HG02759 (cell line): ENCODE data around the gene NBEA.
"Not testable (repeated sequence)": the region's sequence is repeated elsewhere in the genome, so short reads cannot be mapped to it uniquely, and the experiment has no call there.

ENCODE experiments used
- ATAC-seq: cut with Tn5 transposase; IDR thresholded peaks from one replicate; pipeline ENCODE4 v1.9.1; 2021; ENCODE audit warnings: mild to moderate bottlenecking, moderate library complexity; ENCODE audit not compliant: unreplicated experiment

NBEA gene, protein sequence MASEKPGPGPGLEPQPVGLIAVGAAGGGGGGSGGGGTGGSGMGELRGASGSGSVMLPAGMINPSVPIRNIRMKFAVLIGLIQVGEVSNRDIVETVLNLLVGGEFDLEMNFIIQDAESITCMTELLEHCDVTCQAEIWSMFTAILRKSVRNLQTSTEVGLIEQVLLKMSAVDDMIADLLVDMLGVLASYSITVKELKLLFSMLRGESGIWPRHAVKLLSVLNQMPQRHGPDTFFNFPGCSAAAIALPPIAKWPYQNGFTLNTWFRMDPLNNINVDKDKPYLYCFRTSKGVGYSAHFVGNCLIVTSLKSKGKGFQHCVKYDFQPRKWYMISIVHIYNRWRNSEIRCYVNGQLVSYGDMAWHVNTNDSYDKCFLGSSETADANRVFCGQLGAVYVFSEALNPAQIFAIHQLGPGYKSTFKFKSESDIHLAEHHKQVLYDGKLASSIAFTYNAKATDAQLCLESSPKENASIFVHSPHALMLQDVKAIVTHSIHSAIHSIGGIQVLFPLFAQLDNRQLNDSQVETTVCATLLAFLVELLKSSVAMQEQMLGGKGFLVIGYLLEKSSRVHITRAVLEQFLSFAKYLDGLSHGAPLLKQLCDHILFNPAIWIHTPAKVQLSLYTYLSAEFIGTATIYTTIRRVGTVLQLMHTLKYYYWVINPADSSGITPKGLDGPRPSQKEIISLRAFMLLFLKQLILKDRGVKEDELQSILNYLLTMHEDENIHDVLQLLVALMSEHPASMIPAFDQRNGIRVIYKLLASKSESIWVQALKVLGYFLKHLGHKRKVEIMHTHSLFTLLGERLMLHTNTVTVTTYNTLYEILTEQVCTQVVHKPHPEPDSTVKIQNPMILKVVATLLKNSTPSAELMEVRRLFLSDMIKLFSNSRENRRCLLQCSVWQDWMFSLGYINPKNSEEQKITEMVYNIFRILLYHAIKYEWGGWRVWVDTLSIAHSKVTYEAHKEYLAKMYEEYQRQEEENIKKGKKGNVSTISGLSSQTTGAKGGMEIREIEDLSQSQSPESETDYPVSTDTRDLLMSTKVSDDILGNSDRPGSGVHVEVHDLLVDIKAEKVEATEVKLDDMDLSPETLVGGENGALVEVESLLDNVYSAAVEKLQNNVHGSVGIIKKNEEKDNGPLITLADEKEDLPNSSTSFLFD (N-terminal part only)

DNA sequence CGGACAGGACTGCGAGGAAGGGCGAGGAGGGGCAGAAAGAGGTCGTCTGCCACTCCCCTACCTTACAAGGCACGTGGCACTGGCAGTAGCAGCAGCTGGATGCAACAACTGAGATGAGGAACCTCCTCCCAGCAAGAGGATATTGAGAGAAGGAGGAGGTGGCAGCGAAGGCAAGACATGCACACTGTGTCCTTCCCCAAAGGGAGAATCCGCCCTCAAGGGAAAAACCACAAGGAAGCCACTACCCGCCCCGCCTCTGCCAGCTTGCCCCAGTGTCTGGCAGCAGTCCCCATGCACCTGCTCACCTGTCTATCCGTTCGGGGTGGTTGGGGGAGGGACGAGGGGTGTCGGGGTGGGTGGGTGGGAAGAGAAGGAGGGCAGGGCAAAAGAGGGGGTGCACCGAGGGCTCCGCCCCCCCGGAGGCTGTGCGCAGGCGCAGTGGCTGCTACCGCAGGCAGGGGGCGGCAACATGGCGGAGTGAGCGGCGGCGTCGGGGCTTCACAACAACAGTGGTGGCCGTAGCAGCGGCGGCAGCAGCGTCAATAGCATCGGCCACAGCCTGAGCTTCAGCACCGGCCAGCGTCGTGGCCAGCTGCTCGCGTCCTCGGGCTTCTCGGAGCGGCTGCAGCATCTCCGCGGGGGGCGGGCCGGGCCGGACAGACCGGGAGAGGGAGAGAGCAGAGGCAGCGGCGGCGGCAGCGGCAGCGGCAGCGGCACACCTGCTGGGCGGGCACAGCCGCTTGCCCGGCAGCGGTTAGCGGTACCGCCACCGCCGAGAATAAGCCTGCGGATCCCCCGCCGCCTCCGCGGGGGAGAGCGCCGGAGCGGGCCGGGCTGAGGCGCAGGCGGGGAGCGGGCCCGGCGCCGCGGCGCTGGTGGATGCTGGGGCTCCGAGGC is at the start of gene NBEA:
Gene NBEA, plus strand, starts transcription at position 436 of the 897 bp plus-strand sequence. CDS start 551 bp downstream, outside the sequence.
- ATAC-seq: peak; percentile 78

DNA sequence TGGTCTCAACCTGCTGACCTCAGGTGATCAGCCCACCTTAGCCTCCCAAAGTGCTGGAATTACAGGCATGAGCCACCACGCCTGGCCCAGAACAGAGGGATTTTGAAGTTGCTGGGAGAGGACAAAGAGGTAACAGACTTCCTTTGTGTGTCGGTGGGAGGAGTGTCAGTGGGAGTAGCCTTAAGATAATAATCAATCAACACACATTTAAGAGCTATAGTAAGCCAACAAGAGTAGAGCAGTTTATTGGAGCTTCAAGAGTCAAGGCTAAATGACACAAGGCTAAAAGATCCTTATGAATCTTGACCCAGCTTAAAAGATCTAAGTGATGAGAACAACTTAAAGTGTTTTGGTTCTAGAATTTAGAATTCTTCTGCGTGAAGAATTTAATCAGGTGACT is 47.3 kb upstream of the NBEA start:
- no peak for ATAC-seq

DNA sequence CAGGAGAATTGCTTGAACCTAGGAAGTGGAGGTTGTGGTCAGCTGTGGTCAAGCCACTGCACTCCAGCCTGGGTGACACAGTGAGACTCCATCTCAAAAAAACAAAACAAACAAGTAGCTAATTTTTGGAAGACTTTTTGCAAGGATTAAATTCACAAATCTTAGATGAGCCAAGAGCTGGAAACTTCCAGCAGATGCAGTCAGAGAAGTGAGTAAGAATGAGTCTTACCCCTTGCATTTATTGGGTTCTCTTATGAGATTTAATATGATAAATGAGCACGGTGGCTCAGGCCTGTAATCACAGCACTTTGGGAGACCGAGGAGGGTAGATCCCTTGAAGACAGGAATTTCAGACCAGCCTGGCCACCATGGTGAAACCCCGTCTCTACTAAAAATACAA is 44.9 kb upstream of the NBEA start:
- no peak for ATAC-seq

DNA sequence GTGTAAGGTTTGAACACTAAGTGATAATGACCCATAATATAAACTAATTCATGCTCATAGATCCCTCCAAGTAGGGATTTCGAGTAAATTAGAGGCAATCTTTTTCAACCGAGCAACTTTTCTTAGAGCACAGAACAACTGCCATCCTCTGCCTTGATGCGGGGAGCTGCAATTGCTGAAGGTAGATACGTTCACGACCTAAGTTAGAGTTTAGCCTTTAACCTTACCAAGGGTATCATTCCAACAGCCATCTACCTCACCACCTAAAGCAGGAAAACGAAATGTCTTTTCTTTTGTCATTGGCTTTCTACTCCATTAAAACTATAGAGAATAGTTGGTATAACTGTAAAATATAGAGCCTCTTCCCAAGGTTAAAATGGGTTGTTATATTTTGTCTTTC is 42.2 kb upstream of the NBEA start:
- ATAC-seq: no peak

DNA sequence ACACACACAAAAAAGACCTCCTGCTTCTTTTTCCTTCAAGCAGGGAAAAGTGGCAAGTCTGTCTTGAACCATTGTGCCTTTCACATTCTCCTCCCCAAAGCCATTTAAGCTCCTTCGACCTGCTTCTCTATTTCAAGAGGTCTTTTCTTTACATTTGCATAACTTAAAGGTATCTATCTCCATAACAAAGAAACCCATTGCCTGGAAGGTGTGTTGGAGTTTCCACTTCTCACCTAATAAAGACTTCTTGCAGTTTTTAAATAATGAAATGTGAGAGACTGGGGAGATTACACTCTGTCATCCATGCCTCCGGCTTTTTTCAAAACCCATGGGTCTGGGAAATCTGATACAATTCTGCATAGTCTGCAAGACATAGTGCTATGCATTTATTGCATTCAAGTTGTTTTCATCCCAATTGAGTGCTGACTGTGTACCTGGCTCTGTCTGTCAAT is 41.8 kb upstream of the NBEA start:
- ATAC-seq: no peak

DNA sequence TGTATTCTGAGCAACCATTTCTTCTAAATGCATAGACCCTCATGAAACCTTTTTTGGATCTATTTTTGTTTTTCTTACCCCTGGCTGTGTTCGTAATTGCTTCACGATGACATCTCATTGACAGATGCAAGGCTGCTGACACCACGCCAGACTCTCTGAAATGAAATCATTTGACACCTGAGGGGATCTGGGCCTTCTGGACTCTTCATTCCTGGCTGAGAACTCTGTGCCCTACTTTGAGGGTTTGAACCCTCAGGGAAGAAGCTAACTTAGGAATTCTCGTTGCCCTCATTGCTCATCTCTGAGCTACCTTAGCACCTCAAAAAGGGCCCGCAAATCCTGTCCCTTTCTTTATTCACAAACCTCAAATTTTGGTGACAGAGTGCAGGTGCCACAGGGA is 40.5 kb upstream of the NBEA start:
- no peak for ATAC-seq

DNA sequence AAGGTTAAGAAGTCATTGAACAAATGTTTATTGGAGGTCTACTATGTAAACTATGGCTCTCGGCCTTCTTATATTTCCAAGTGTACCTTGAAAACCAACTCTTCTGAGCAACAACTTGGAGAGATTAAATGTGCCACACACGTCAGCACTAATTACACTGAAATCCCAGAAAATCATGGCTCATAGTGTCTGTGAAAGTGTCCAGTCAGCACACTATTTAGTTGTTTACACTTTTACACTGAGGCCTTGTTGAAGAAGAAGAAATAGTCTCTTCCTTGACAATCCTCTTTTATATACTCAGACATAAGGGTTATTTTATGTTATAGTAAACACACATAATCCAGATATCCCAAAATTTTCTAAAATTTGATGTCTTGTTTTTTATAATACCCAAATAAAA is 30.9 kb upstream of the NBEA start:
- no peak for ATAC-seq

DNA sequence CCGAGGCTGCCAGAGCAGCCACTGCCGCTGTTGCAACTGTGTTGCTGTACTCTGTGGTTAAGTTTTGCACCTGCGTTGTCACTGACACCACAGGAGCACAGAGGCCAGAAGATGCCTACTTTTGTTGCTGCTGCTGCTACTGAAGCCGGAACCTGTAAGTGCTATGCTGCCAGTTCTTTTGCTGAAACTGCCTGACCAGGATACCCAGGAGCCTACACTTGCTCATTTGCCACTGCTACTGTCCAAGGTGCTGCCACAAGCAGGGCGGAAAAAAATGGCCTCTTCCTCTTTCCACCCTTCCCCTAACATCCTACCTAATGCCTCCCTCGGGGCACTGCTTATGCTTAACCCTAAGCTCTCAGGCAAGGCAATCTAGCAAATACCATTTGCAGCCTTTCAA is 29.0 kb upstream of the NBEA start:
- ATAC-seq: no peak

DNA sequence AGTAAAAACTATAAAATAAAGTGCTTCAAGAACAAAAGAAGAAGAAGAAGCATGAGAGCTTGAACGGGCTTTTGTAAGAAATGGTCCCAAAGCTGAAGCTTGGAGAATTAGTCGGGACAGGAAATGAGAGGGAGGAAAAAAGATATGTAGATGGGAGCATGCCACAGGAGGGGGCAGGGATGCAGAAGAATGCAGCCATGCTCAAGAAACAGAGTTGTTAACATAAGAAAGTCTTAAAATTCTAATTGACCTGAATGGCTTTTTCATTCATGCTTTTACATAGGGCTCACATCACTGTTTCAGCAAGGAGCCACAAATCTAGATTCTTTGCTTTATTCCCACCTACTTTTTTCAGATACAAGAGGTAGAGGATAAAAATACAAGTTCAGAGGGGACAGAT is 27.7 kb upstream of the NBEA start:
- ATAC-seq: no peak

DNA sequence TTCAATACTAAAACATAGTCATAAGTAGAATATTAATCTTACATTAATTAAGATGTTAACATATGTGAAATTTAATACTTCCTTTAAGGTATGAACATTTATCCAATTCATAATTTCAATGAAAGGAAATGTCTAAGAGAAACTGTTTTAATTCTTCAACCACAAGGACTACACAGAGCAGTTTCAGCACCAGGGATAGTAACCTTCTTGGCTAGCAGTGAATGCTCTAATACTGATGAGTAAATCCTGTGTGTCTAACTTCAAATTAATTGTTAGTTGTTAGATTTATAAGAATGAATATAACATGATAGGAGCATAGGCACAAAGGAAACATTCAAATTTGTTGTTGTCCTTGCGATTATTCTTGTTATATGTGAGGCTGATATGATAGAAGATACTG is 15.6 kb upstream of the NBEA start:
- no peak for ATAC-seq

DNA sequence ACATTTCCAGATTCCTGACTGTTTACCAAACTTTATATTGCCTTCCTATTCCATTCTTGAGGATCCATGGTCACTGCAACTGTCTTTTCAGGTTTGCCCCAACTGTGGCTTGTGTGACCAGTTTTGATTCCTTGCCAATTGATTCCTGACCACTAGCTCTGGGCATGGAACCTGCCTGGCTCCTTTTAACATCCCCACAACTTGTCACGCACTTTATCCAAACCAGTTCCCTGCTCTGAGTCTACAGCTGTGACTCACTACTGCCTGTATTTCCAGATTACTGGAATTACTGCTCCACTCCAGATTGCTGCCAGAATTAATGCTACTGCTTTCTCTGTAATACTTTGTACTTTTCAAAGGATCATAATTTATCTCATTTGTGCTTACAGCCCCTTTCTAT is 13.4 kb upstream of the NBEA start:
- not testable (repeated sequence) for ATAC-seq

DNA sequence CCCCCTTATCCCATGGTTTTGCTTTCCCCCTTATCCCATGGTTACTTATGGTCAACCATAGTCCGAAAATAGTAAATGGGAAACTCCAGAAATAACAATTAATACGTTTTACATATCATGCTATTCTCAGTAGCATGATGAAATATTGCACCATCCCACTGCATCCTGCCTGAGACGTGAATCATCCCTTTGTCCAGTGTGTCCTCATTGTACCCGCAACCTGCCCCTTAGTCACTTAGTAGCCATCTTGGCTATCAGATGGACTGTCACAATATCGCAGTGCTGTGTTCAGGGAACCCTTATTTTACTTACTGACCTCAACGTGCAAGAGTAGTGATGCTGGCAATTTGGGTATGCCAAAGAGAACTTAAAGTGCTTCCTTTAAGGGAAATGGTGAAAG is 10.5 kb upstream of the NBEA start:
- no peak for ATAC-seq

DNA sequence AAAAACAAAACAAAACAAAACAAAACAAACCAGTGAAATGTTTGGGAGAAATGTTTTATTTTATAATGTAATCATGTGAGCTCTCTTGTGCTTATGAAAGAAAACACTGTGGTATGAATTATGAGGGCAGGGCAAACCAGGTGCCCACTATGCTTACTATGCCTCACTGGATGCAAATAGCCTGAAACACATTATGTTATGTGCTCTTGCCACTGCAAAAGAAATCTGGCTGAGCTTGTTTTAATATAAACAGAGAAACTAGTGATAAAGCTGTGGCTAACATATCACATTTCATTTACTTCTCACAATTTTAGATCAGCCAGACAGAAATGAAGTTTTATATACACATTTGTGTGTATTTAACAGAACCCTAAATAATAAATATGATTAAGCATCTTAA is 8.7 kb upstream of the NBEA start:
- ATAC-seq: no peak

DNA sequence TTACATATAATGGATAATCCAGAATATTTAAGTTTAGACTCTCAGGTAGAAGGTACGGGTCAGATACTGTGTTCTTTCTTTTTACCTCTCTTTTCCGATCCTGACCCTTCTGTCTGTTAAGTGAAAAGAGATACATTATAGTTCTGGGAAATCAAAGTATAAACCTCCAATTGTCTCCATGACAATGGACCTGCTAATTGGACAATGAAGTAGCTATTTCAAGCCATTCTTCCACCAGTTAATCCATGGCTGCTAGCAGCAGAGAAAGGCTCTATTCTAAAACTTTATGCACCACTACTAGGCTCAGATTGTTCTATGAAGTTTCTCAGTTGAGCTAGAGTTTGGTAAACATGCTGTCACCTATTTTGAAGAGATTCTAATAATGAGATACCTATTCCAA is 8.3 kb upstream of the NBEA start:
- no peak for ATAC-seq

DNA sequence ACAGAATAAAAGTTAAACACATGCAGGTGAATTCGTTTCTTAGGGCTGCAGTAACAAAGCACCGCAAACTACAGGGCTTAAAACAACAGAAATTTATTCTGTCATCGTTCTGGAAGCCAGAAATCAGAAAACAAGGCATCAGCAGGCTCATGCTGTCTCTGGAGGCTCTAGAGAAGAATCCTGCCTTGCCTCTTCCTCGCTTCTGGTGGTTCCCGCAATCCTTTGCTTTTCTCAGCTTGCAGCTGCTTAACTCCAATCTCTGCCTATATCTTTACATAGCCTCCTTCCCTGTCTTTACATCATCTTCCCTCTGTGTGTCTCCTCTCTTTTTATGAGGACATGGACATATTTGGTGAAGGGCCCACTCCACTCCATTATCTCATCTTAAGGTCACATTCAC is 6.2 kb upstream of the NBEA start:
- no peak for ATAC-seq

DNA sequence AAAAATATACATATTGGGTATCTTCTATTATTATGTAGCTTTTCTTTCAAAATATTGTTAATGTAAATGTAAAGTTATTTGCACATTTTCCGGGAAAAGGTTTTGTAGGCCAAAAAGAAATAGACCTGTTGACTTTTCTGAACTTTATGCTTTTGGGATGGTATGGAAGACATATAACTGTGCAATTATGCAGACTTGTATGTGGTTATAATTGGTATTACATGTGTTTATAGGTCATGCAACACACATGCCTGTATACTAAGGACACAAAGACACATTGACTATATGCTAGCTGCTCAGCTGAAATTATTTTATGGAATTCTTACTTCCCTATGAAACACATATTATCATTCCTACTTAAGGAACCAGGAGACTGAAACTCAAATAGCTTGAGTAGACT is 2.3 kb upstream of the NBEA start:
- ATAC-seq: no peak

DNA sequence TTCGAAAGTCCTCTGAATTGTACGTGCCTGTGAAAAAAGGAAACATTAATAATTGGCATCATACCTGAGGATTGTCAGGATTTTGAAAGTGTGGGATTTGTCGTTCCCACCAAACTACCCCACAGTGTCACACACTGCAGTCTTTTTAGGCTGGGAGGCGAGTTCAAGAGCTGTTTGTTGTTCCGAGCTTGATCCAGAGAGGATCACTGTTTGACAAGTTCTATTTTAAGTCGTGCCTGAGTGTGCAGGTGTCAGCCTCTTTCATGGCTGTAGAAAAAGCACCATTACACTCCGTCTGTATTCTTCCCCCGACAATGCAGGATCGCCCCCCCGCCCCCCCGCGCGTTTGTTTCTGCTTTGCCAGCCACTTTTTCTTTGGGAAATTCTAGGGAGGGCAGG is 635 bp upstream of the NBEA start:
- ATAC-seq: no peak

DNA sequence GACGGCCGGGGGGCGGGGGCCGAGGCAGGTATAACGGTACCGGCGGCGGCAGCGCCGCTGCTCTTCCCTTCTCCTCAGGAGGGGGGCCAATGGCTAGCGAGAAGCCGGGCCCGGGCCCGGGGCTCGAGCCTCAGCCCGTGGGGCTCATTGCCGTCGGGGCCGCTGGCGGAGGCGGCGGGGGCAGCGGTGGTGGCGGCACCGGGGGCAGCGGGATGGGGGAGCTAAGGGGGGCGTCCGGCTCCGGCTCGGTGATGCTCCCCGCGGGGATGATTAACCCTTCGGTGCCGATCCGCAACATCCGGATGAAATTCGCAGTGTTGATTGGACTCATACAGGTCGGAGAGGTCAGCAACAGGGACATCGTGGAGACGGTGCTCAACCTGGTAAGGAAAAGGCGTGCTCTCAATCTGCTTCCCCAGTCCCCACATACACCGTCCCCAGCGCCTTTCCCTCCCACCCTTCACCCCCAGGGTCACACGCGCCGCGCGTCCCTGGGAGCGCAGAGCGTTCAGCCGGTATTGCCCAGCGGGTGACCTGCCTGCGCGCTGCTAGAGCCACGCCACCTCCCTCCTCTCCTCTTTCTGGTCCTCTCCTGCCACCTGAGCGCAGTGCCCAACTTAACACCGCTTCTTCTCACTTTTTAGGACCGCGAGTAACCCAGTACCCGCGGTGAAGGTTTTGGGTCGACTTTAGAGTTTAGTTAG is 814 bp downstream of the NBEA start:
- peak; percentile 4 for ATAC-seq

DNA sequence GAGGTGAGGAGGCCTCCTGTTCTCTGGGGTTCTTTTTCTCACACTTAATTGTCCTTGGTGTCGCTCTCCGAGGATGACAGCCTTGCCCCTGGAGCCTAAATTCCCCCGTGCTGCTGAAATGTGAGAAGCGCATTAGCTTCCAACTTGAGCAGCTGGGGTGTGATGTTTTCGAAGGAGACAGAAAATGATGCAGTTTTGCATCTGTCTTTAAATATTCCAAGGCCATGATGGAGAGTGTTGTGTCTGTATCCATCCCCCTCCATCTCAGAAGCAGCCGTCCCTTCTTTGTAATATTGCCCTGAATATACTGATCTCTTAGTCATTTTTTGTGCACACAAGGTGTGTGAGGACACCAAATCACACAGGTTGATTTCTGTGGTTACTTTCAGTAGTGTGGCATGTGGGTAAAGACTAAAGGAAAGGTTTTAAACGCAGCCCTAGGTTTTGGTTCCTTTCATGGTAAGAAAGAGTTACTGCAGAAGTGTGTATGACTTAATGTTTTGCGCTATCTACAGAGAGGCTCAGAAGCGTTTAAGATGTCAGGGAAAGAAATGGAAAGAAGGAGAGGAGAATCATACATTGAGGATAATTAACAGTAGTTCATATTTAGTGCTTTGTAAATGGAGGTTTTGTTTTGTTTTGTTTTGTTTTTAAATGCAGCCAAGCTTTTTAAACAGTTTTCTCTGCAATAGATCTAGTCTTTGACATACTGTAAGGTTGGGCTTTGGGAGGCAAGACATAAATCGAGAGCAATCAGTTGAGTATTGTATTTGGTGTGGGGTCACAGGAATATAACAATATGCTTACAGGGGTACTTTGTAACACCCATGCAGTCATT is 1.6 kb downstream of the NBEA start:
- no peak for ATAC-seq
